HepG2 (cell line): ENCODE results near the gene SIK3. TPM values are rescaled to one million over a fixed set of nuclear protein-coding genes. Genes with fewer than 3 reads are reported as not detected.

Source experiments
- CENPX ChIP-seq: sonication (generic); formaldehyde crosslinking; IDR thresholded peaks from 2 replicates; pipeline ENCODE4 v1.9.0; 2021; ENCODE audit warnings: mild to moderate bottlenecking, missing genetic modification reagents, moderate library complexity
- CHD4 ChIP-seq: fragments of 200-600 bp; sonication (generic); IDR thresholded peaks from 2 replicates; pipeline ENCODE4 v1.7.0; 2017; ENCODE audit warnings: mild to moderate bottlenecking, low read length, borderline replicate concordance
- GABPB1 ChIP-seq: IDR thresholded peaks from 2 replicates; pipeline ENCODE4 v1.6.1; 2016; ENCODE audit warnings: mild to moderate bottlenecking, missing genetic modification reagents, moderate library complexity, missing compliant biosample characterization
- IRF2 ChIP-seq: IDR thresholded peaks from 2 replicates; pipeline ENCODE4 v1.6.1; 2018; ENCODE audit warnings: missing genetic modification reagents, missing compliant biosample characterization
- KDM5B ChIP-seq: sonication (generic); formaldehyde crosslinking; IDR thresholded peaks from 2 replicates; pipeline ENCODE4 v1.4.0; 2020; ENCODE audit warnings: missing genetic modification reagents, mild to moderate bottlenecking, borderline replicate concordance
- KDM6A ChIP-seq: IDR thresholded peaks from 2 replicates; pipeline ENCODE4 v1.6.1; 2016; ENCODE audit warnings: low read depth
- NCOA1 ChIP-seq: sonication (generic); formaldehyde crosslinking; IDR thresholded peaks from 2 replicates; pipeline ENCODE4 v1.9.0; 2021; ENCODE audit warnings: missing genetic modification reagents
- NCOR1 ChIP-seq: fragments of 200-600 bp; sonication (generic); IDR thresholded peaks from 2 replicates; pipeline ENCODE4 v1.7.0; 2017; ENCODE audit warnings: antibody characterized with exemption, low read length, borderline replicate concordance
- NR2F6 ChIP-seq, 2 experiments: IDR thresholded peaks; 2 replicates each; pipeline ENCODE4 v1.6.1; 2016; ENCODE audit warnings: antibody characterized with exemption in 1 of 2, mild to moderate bottlenecking in 1 of 2
- NRL ChIP-seq: sonication (generic); formaldehyde crosslinking; IDR thresholded peaks from 2 replicates; pipeline ENCODE4 v1.5.0; 2020; ENCODE audit warnings: missing genetic modification reagents, mild to moderate bottlenecking, moderate library complexity, borderline replicate concordance
- PCBP1 ChIP-seq: fragments of 200-400 bp; formaldehyde crosslinking; IDR thresholded peaks from 2 replicates; pipeline ENCODE4 v1.6.1; 2017; ENCODE audit warnings: mild to moderate bottlenecking, low read depth, low read length, borderline replicate concordance
- POGZ ChIP-seq: sonication (generic); formaldehyde crosslinking; IDR thresholded peaks from 2 replicates; pipeline ENCODE4 v1.4.0; 2020; ENCODE audit warnings: mild to moderate bottlenecking, missing genetic modification reagents
- POLR2A ChIP-seq, 2 experiments: IDR thresholded peaks; 2 replicates each; pipeline ENCODE4 v1.6.1; 2011; ENCODE audit warnings: low read depth in 2 of 2, low read length in 2 of 2, mild to moderate bottlenecking in 1 of 2, moderate library complexity in 1 of 2; ENCODE audit not compliant: insufficient read depth in 1 of 2
- PPARG ChIP-seq: conservative IDR thresholded peaks from 2 replicates; pipeline ENCODE4 v1.6.1; 2016; ENCODE audit warnings: missing biosample characterization, missing genetic modification reagents
- RAD51 ChIP-seq: fragments of 450-650 bp; IDR thresholded peaks from 2 replicates; pipeline ENCODE4 v1.6.1; 2016; ENCODE audit warnings: borderline replicate concordance
- RBFOX2 ChIP-seq: fragments of 200-400 bp; formaldehyde crosslinking; IDR thresholded peaks from 2 replicates; pipeline ENCODE4 v1.6.1; 2017; ENCODE audit warnings: low read depth, mild to moderate bottlenecking, low read length
- RFX1 ChIP-seq: fragments of 450-650 bp; IDR thresholded peaks from 2 replicates; pipeline ENCODE4 v1.6.1; 2017
- SRSF1 ChIP-seq: fragments of 200-400 bp; formaldehyde crosslinking; optimal IDR thresholded peaks from 2 replicates; pipeline ENCODE3; 2017; ENCODE audit warnings: mild to moderate bottlenecking, low read depth, low read length, moderate library complexity
- THAP8 ChIP-seq: sonication (generic); formaldehyde crosslinking; IDR thresholded peaks from 2 replicates; pipeline ENCODE4 v1.5.1; 2020; ENCODE audit warnings: missing genetic modification reagents, mild to moderate bottlenecking, borderline replicate concordance
- ZNF607 ChIP-seq: sonication (generic); formaldehyde crosslinking; IDR thresholded peaks from 2 replicates; pipeline ENCODE4 v1.5.1; 2020; ENCODE audit warnings: missing genetic modification reagents, mild to moderate bottlenecking, borderline replicate concordance
- polyA plus RNA-seq, 8 experiments: library from polyadenylated mRNA; depleted of rRNA in 3 of 8; stranded (reverse) in 7 of 8; unstranded in 1 of 8; fragments of >200 nt; fragmentation: Illumina TruSeq in 4 of 8; extraction: Trizol in 4 of 8; gene quantifications; 2 replicates each; pipeline versions ENCODE4 v1.2.1 to v1.2.3, GENCODE V29; 2011 to 2016; ENCODE audit warnings: low read depth in 4 of 8, missing spikeins in 1 of 8, mixed read lengths in 1 of 8; ENCODE audit not compliant: insufficient read depth in 1 of 8
- total RNA-seq, 5 experiments: library from RNA; depleted of rRNA; stranded (reverse); fragments of >200 nt; fragmentation: Illumina TruSeq; extraction: Trizol; gene quantifications; 2 replicates each; pipeline ENCODE4 v1.2.3, GENCODE V29; 2016; ENCODE audit warnings: low read depth in 1 of 5
- TF ChIP-seq, protein P1 (sequence below), 2 experiments: sonication (generic) in 1 of 2; formaldehyde crosslinking in 1 of 2; IDR thresholded peaks; 2 replicates each; pipeline versions ENCODE4 v1.5.1 to v1.6.1; 2011 to 2020; ENCODE audit warnings: borderline replicate concordance in 1 of 2, low read depth in 1 of 2, low read length in 1 of 2, mild to moderate bottlenecking in 1 of 2, missing genetic modification reagents in 1 of 2, moderate library complexity in 1 of 2
- TF ChIP-seq, protein P2 (sequence below): sonication (generic); formaldehyde crosslinking; IDR thresholded peaks from 2 replicates; pipeline ENCODE4 v1.4.0; 2020; ENCODE audit warnings: missing genetic modification reagents, mild to moderate bottlenecking, borderline replicate concordance
- TF ChIP-seq, protein P3 (sequence below): sonication (generic); formaldehyde crosslinking; IDR thresholded peaks from 2 replicates; pipeline ENCODE4 v1.4.0; 2020; ENCODE audit warnings: missing genetic modification reagents

The SIK3 gene
- total and polyA plus RNA-seq, 2 of the 13 experiments (the other 11 are each of a cell fraction or from before 2014, with no cell fraction given): 5.7 to 9.8 TPM

GRCh38 chr11:117098269-117099232 is at the start of gene SIK3 (continued):
- TF ChIP-seq, protein P1, sequence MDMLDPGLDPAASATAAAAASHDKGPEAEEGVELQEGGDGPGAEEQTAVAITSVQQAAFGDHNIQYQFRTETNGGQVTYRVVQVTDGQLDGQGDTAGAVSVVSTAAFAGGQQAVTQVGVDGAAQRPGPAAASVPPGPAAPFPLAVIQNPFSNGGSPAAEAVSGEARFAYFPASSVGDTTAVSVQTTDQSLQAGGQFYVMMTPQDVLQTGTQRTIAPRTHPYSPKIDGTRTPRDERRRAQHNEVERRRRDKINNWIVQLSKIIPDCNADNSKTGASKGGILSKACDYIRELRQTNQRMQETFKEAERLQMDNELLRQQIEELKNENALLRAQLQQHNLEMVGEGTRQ (IDR thresholded peaks at IDR 0.05; ENCODE audit: low read depth, low read length): peak; percentile 92
- TF ChIP-seq, protein P1 (CRISPR knock-in tag; IDR thresholded peaks at IDR 0.05; ENCODE audit: borderline replicate concordance): peak; percentile 92; the same call in 1 of the 2 replicates
- TF ChIP-seq, protein P2, sequence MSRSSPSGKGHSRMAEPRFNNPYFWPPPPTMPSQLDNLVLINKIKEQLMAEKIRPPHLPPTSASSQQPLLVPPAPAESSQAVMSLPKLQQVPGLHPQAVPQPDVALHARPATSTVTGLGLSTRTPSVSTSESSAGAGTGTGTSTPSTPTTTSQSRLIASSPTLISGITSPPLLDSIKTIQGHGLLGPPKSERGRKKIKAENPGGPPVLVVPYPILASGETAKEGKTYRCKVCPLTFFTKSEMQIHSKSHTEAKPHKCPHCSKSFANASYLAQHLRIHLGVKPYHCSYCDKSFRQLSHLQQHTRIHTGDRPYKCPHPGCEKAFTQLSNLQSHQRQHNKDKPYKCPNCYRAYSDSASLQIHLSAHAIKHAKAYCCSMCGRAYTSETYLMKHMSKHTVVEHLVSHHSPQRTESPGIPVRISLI (CRISPR knock-in tag): peak; percentile 42; the same call in 1 of the 2 replicates
- TF ChIP-seq PPARG: peak; percentile 75; the same call in 1 of the 2 replicates
- TF ChIP-seq THAP8 (CRISPR knock-in tag): peak; percentile 88; the same call in 1 of the 2 replicates
- TF ChIP-seq, protein P3, sequence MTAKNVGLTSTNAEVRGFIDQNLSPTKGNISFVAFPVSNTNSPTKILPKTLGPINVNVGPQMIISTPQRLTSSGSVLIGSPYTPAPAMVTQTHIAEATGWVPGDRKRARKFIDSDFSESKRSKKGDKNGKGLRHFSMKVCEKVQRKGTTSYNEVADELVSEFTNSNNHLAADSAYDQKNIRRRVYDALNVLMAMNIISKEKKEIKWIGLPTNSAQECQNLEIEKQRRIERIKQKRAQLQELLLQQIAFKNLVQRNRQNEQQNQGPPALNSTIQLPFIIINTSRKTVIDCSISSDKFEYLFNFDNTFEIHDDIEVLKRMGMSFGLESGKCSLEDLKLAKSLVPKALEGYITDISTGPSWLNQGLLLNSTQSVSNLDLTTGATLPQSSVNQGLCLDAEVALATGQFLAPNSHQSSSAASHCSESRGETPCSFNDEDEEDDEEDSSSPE (CRISPR knock-in tag): peak; percentile 56; the same call in 1 of the 2 replicates
- TF ChIP-seq CENPX (CRISPR knock-in tag): no peak
- no peak for TF ChIP-seq KDM6A (CRISPR knock-in tag)
- no peak for TF ChIP-seq CHD4
- TF ChIP-seq NCOA1 (CRISPR knock-in tag): peak; percentile 79; the same call in 1 of the 2 replicates
- peak in 1 of 2 experiments; percentile 37; a peak in 1 of 4 replicates for TF ChIP-seq POLR2A (IDR thresholded peaks at IDR 0.05; ENCODE audit: insufficient read depth in 1 of 2, low read depth in 2 of 2, low read length in 2 of 2)
- peak; percentile 66; the same call in 1 of the 2 replicates for TF ChIP-seq KDM5B (CRISPR knock-in tag)
- no peak for TF ChIP-seq NRL (CRISPR knock-in tag)
- peak; percentile 95 for TF ChIP-seq RFX1
- 0 out of 2 replicates have a peak, but pooled peaks have one; percentile 30 for TF ChIP-seq ZNF607
- TF ChIP-seq NR2F6 (IDR thresholded peaks at IDR 0.05): peak; percentile 85
- TF ChIP-seq NR2F6 (CRISPR knock-in tag; IDR thresholded peaks at IDR 0.05): peak; percentile 72; the same call in 1 of the 2 replicates
- TF ChIP-seq RAD51: peak; percentile 65
- peak; percentile 62; the same call in 1 of the 2 replicates for TF ChIP-seq NCOR1
- peak; percentile 26; the same call in 1 of the 2 replicates for TF ChIP-seq IRF2 (CRISPR knock-in tag)
- TF ChIP-seq POGZ: peak; percentile 43; the same call in 1 of the 2 replicates
- TF ChIP-seq SRSF1: peak; percentile 43
- TF ChIP-seq GABPB1 (CRISPR knock-in tag): peak; percentile 61; the same call in 1 of the 2 replicates
- TF ChIP-seq PCBP1: 0 out of 2 replicates have a peak, but pooled peaks have one; percentile 43
- TF ChIP-seq RBFOX2: 0 out of 2 replicates have a peak, but pooled peaks have one; percentile 8
